GM21447 (cell line): Measurements from ENCODE around the gene CMTM6.
"Not testable (repeated sequence)": the region's sequence is repeated elsewhere in the genome, so short reads cannot be mapped to it uniquely, and the experiment has no call there.

Experiments used
- ATAC-seq: cut with Tn5 transposase; IDR thresholded peaks from one replicate; pipeline ENCODE4 v1.9.1; 2021; ENCODE audit not compliant: unreplicated experiment

Gene CMTM6

GRCh38 chr3:32467333-32468070, 35.1 kb downstream of the CMTM6 start:
- peak; percentile 59 for ATAC-seq

DNA sequence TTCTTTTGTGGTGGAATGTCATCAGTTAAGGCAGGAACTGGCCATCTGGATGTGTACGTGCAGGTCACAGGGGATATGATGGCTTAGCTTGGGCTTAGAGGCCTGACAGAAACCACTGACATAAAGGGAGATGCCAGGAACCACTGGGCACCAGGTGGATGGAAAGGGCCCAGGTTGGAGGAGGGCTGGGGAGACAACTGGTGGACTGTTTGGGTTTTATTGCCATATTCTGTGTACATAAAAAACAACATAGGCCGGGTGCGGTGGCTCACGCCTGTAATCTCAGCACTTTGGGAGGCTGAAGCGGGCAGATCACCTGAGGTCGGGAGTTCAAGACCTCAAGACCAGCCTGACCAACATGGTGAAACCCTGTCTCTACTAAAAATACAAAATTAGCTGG, 35.8 kb downstream of the CMTM6 start:
- ATAC-seq: not testable (repeated sequence)

DNA sequence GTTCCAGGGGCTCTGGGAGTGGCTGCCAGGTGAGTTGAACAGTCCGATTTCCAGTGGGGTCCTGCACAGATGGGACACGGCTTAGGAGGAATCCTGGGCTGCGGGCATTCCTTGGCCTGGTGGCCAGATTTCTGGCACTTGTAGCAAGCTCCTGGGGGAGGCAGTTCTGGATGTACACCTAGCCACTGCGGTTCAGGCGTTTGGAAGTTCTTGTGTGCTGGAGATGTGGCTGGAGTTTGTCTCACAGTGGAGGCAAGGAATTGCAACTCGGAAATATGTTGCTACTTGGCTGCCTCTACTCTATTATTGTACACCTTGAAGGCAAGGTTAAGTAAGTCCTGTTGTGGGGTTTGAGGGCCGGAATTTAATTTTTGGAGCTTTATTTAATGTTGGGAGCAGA, 37.9 kb downstream of the CMTM6 start:
- ATAC-seq: not testable (repeated sequence)

- ATAC-seq: not testable (repeated sequence)
Observed at GRCh38 chr3:32463415-32463814, 39.2 kb downstream of the CMTM6 start.

GRCh38 chr3:32462191-32462986, 40.3 kb downstream of the CMTM6 start:
- ATAC-seq: not testable (repeated sequence)

DNA sequence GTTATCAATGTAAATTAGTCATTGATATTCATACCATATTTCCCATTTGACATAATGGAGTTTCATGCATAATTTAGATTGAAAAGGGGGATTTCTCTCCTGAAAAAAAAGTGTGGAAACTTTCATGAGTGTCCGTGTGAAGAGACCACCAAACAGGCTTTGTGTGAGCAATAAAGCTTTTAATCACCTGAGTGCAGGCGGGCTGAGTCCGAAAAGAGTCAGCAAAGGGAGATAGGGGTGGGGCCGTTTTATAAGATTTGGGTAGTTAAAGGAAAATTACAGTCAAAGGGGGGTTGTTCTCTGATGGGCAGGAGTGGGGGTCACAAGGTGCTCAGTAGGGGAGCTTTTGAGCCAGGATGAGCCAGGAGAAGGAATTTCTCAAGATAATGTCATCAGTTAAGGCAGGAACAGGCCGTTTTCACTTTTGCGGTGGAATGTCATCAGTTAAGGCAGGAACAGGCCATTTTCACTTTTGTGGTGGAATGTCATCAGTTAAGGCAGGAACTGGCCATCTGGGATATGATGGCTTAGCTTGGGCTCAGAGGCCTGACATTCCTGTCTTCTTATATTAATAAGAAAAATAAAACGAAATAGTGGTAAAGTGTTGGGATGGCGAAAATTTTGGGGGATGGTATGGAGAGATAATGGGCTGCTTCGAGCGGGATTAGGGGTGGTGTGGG, 41.7 kb downstream of the CMTM6 start:
- ATAC-seq: not testable (repeated sequence)

DNA sequence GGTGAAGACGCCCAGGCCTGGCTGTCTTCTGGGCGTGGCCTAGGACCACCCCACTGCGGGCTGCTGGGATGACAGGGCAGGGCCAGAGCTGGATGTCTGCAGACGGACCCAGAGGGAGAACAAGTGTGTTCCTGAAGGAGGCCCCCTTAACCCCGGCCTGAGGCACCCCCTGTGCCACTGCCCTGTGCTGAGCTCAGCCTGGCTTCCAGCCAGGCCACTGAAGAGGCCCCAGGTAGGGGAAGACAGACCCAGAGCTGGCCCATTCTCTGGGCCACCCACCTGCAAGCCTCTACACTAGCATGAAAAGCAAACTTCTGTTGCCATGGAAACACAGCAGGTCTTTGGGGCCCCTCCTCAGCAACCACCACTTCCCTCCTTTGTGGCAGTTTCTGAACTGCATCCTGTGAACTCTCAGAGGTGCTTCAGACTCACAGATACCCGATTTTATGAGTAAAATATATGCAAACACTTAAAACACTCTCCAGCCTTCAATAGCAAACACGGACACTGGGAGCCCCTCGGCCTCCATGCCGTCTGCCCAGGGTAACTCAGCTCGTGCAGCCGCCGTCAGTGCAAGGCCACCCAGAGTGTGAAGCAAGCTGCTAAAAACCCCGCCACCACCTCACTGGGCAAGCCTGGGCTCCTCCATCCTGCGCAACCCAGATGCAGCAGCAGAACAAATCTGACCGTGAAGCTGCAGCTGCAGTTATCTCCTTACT, 42.5 kb downstream of the CMTM6 start:
- peak; percentile 64 for ATAC-seq

DNA sequence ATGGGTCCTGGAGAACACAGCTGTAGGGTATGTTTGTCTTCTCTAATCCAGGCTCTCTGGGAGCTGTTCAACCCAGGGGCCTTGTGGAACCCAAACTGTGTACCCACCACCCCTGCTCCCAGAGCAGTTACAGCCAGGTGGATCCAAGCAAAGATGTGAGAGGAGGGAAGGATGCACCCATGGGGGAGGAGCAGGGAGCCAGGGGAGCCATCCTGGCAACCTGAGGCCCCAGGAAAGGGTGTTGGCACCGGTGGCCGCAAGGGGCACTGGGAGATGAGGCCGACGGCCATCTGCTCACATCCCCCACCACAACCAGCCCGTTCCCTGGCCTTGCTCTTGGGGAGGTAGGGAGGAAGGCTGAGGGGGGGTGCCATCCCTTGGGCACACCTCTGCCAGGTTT, 43.2 kb downstream of the CMTM6 start:
- ATAC-seq: no peak

DNA sequence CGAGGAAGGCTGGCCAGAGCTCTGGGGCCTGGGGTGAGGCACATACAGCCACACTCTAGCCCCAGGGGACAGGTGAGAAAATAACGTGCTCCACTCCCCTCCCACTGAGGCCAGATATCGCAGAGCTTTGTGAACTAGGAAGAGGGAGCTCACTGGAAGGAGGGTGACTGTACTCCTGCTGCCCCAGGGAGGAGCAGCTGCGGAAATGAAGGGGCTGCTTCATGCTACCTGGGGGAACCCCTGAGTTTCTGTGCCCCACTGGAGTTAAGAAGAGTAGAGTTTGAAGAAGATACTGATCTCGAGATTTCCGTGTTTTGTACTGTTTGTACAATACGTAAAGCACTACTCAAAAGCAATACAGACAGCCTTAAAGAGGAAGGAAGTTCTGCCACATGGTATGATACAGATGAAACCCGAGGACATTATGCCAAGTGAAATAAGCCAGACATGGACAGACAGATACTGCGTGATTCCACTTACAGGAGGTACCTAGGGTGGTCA, 44.6 kb downstream of the CMTM6 start:
- ATAC-seq: no peak

DNA sequence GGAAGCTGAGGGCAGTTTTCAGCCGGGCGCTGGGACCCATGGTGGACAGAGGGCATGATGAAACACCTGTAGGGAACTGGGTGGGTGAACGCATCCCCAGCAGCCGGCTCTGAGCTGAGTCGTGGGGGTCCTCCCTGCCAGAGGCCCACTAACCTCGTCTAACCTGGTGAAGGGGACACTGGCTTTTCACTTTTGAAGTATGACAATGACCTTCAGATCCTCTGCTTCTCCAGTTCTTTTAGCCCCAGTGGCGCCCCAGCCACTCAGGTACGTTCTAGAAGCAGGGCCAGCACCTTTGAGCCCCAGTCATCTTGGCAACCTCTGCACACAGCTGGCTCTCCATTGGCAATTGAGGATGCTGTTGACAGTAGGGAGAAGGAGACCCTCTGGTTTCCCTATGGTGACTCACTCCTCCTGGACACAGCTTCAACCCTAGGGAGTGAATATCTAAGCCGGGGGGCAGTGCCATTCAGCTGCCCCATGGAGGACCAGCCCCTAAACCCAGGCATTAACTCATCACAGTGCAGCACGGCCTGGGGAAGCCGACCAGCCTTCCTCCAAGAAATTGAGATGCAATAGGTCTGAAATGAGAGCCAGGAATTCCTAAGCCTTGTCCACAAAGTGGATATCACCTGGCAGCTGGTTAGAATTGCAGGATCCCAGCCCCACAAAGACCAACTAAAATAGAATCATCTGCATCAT, 46.1 kb downstream of the CMTM6 start:
- ATAC-seq: no peak

GRCh38 chr3:32455609-32456428, 46.8 kb downstream of the CMTM6 start:
- ATAC-seq: no peak

GRCh38 chr3:32454731-32455608, 47.7 kb downstream of the CMTM6 start:
- ATAC-seq: no peak

GRCh38 chr3:32454111-32454510, 48.5 kb downstream of the CMTM6 start:
- ATAC-seq: no peak

- ATAC-seq: no peak
Observed at GRCh38 chr3:32453346-32453745, 49.3 kb downstream of the CMTM6 start.

DNA sequence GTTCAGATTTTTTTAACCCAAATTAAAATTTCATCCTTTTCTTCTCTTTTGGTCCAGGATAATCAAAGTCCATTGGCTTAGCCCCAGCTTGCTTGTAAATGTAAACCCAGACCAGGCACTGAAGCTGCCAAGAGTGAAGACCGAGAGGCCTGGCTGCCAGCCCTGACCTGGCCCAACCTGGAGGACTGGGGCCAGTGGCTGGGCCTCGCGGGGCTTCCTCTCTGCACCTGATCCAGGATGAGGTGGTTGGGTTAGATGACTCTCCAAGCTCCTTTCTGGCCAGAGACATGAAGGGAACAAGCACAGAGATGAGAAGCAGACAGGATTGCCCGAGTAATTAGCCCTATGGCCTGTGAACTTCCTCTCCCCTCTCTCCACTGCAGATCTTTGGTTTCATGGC, 50.6 kb downstream of the CMTM6 start:
- no peak for ATAC-seq

- ATAC-seq: no peak
Observed at GRCh38 chr3:32450992-32451659, 51.5 kb downstream of the CMTM6 start.

GRCh38 chr3:32450426-32450825, 52.2 kb downstream of the CMTM6 start:
- ATAC-seq: no peak

- ATAC-seq: no peak
Observed at GRCh38 chr3:32449691-32450090, 53.0 kb downstream of the CMTM6 start.
